CD4-positive, alpha-beta T cell treated with Interleukin-4 for 1 hour (primary cell): Measurements from ENCODE around the gene RADIL.

Source experiments
- DNase-seq, 2 donors: peaks; one replicate each; pipeline ENCODE4 v3.0.0-alpha.2; 2020 to 2022

The RADIL gene

GRCh38 chr7:4751398-4751947 lies 132.0 kb downstream of the RADIL start:
- DNase-seq = no peak

- DNase-seq = no peak
Observed at GRCh38 chr7:4749798-4750197, 133.7 kb downstream of the RADIL start.

- DNase-seq = no peak
Observed at GRCh38 chr7:4749363-4749762, 134.2 kb downstream of the RADIL start.
